ENCODE data around the gene FYB2.

DNA sequence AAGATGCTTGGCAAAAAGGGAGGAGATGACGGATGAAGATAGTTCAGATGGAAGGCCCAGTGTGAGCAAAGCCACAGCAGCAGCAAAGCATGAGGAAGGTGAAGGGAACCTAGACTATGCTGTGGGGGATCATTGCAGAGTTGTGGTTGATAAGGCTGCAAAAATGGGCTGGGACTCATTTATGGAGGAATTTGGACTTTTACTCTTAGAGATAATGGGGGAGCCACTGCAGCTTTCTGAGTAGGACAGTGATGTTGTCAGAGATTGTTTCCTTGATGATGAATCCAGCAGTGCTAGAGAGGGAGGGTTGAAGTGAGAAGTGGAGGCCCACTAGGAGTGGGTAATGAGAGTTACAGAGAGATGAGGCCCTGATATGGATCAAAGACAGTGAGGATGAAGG, 33.3 kb upstream of the FYB2 start:
- TF ChIP-seq, protein P1, sequence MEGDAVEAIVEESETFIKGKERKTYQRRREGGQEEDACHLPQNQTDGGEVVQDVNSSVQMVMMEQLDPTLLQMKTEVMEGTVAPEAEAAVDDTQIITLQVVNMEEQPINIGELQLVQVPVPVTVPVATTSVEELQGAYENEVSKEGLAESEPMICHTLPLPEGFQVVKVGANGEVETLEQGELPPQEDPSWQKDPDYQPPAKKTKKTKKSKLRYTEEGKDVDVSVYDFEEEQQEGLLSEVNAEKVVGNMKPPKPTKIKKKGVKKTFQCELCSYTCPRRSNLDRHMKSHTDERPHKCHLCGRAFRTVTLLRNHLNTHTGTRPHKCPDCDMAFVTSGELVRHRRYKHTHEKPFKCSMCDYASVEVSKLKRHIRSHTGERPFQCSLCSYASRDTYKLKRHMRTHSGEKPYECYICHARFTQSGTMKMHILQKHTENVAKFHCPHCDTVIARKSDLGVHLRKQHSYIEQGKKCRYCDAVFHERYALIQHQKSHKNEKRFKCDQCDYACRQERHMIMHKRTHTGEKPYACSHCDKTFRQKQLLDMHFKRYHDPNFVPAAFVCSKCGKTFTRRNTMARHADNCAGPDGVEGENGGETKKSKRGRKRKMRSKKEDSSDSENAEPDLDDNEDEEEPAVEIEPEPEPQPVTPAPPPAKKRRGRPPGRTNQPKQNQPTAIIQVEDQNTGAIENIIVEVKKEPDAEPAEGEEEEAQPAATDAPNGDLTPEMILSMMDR (IDR thresholded peaks at IDR 0.05), result no peak
- TF ChIP-seq POLR2A (IDR thresholded peaks at IDR 0.05), result no peak
